Amniotic epithelial cell (primary cell): ENCODE data around the gene NR5A2.

ENCODE experiments used
- DNase-seq: peaks from one replicate; pipeline ENCODE4 v3.0.0-alpha.2; 2010; ENCODE audit warnings: low read depth

The NR5A2 gene

DNA sequence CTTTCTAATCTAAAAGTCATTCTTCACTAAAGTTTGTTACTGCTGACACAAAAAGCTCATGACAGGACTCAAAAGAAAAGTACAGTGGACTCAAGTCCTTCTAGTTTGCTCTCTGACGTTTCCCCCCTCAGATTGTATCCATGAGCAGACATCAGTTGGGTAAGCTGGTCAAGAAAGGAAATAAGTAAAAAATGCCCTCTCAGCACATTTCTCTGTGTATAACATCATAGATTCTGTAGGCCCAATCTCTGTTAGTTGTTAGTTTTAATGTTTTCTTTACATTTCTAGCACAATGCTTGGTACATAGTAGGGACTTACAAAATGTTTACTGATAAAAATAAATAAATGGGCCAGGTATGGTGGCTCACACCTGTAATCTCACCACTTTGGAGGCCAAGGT is 96.8 kb downstream of the NR5A2 start:
- DNase-seq: no peak

GRCh38 chr1:200128081-200128480 is 100.6 kb downstream of the NR5A2 start:
- peak; percentile 81 for DNase-seq

GRCh38 chr1:200128944-200129879 is 101.7 kb downstream of the NR5A2 start:
- DNase-seq: no peak

- peak; percentile 69 for DNase-seq
Observed at GRCh38 chr1:200130552-200130951, 103.0 kb downstream of the NR5A2 start.

GRCh38 chr1:200131551-200132125 is 104.1 kb downstream of the NR5A2 start:
- DNase-seq: peak; percentile 89

DNA sequence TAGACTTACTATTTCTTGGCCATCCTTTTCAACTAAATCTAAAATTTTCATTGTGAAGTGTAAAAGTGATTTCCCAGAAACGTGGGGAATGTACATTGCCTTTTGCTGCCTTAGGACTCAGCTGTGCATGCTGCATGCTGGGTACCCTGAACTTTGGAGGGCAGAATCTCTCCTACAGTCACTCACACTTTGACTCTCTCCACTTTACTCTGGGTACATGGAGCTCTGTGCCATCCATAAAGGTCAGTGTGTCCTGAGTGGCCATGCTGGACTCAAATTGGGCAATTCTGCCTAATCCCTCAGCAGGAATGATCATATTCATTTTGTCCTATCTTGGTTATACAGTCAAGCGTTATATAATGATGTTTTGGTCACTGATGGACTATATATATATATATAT is 105.6 kb downstream of the NR5A2 start:
- DNase-seq: no peak

DNA sequence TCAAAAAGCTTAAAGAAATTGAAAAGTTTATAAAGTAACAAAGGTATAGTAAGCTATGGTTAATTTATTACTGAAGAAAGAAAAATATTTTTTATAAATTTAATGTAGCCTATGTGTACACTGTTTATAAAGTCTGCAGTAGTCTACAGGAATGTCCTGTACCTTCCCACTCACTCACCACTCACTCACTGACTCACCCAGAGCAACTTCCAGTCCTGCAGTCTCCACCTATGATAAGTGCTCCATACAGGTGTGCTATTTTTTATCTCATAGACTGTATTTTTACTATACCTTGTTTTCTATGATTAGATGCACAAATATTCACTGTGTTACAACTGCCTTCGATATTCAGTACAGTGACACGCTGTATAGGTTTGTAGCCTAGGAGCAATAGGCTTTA is 106.6 kb downstream of the NR5A2 start:
- DNase-seq: no peak

GRCh38 chr1:200136384-200136783 is 108.9 kb downstream of the NR5A2 start:
- DNase-seq: no peak

DNA sequence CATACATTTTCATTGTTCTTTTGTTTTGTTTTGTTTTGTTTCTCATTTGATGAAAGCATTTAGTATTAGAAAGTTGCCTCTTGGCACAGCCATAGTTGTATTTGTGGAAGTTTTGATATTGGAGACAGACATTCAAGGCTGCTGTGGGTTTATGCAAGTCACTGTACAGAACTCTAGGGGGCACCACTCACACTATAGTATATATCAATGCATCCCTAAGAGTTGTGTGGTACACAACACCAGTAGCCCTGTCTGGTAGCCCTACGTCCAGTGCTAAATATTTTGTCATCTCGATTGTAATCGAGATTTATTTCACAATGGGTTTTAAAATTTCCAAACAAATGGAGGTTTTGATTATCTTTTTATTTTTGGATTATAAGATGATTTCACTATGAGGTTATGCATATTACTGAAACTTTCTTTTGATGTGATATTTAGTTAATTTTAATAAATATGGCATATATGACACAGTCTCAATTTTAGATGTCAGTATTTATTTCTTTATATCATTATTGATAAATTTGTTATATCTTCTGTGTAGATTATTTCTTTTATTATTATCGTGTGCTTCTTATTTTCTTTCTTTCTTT is 112.2 kb downstream of the NR5A2 start:
- DNase-seq: peak; percentile 71

- DNase-seq: no peak
Observed at GRCh38 chr1:200143347-200143746, 115.8 kb downstream of the NR5A2 start.

GRCh38 chr1:200146100-200146499 is 118.6 kb downstream of the NR5A2 start:
- DNase-seq: no peak

GRCh38 chr1:200147094-200147493 is 119.6 kb downstream of the NR5A2 start:
- DNase-seq: no peak

DNA sequence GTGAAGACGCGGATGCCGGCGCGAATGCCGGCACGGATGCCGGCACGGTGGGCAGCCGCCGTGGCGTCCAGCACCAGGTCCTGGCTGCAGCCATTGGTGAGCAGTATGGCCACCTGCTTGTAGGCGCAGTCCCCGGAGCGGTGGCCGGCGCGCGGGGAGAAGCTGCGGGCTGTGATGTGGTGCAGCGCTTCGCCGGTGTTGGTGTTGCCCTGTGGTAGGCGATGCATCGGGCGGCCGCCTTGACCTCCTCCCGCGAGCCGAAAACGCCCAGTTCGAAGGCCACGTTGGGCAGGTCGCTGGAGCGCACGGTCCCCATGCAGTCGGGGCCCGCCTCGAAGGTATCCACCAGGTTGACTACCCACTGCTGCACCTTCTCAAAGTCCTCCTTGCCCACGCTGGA is 120.2 kb downstream of the NR5A2 start:
- DNase-seq: no peak

- no peak for DNase-seq
Observed at GRCh38 chr1:200150006-200150405, 122.5 kb downstream of the NR5A2 start.

GRCh38 chr1:200150721-200151120 is 123.2 kb downstream of the NR5A2 start:
- peak; percentile 85 for DNase-seq

DNA sequence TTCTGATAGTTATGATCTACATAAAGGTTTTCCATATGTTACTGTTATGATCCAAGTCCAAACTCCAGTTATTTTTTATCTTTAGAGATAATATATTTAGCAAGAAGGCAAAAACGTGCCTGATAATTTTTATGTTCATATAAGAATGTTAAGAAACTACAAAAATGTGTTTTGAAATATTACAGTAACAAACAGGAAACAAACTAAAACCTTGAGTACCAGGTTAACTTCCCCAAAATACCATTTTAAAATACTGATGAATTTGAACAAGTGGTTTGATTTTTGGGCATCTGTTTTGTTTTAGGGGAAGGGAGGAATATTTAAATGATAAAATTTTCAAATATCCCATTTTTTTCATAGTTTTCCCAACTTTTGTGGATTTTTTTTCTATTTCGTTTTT is 124.8 kb downstream of the NR5A2 start:
- no peak for DNase-seq

- DNase-seq: no peak
Observed at GRCh38 chr1:200153277-200154055, 126.0 kb downstream of the NR5A2 start.

DNA sequence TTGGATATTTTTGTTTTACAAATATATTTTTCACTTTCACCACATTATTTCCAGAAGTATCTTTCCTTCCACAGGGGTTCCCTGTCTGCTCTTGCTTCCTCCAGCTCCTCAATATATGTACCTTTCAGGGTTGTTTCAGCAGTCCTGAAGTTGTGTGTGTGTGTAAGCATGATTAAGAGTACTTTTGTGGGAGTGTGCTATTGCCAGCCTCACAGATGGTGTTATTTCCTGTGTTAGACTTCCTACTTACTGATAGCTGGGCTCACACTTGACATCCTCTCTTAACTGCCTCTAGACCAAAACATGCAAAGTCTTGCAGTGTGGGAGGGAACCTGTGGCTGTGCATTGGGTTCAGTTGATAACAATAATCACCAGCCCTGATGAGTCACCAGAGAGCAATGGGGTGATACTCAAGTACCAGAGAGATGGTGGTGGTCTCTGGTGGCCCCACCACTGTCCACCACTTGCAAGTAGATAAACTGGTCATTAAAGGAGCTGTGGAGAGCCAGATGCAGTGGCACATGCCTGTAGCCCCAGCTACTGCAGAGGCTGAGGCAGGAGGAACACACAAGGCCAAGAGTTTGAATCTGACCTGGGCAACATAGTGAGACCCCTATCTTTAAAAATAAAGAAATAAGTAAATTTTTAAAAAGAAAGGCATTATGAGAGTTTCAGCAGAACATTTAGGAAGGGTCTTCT is 126.7 kb downstream of the NR5A2 start:
- peak; percentile 77 for DNase-seq

- DNase-seq: no peak
Observed at GRCh38 chr1:200157715-200158114, 130.2 kb downstream of the NR5A2 start.

GRCh38 chr1:200161801-200162200 is 134.3 kb downstream of the NR5A2 start:
- no peak for DNase-seq

DNA sequence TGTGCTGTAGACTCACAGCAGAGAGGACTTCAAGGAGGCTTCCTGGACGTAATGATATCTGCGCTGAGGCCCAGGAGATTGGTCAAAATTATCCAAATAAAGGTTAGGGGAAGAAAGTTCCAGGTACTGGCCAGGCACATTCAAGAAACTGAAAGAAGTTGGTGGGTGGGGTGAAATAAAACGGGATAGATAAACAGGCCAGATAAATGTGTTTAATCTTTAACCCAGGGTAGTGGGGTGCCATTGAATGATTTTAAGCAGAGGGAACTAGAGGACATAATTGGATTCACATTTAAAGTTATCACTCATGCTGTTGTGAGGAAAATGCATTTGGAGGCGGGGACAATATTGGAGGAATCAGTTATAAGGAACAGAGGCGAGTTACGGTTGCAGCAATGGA is 134.7 kb downstream of the NR5A2 start:
- no peak for DNase-seq

DNA sequence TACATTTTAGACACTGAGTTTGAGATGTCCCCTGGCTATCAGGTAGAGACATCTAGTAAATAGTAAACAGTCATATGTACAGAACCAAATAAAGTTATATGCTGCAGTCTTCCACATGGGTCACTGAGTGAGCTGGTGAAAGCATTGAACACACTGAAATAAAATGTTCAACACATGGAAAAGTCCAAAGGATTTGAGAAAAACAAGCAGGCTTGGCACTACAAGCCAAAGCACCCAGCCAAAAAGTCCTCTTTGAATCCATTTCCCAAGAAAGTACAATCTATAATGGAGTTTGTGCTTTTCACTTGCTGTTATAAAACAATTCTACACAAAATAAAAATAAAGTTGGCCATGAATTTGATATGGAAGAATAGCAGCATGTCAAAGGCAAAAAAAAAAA is 135.4 kb downstream of the NR5A2 start:
- DNase-seq: no peak
